ENCODE data around the gene TRIM27. TPM values are rescaled to one million over a fixed set of nuclear protein-coding genes. Genes with fewer than 3 reads are reported as not detected.

Gene TRIM27
- total and polyA plus RNA-seq, 4 donors = 34.8 to 81.9 (median 46.1) TPM

- no peak for DNase-seq
- H3K36me3 ChIP-seq (ENCODE audit: control insufficient read depth in 4 of 4, insufficient read depth in 4 of 4, low read length in 4 of 4) = no peaks in the 10 kb centered on the region
- ATAC-seq (ENCODE audit: insufficient read depth, low FRiP score) = no peak
- peaks cover 0 to 2% (median 0%) of the 10 kb centered on the region in 5 donors for H3K4me1 ChIP-seq (ENCODE audit: control insufficient read depth in 5 of 5, insufficient read depth in 5 of 5, low read length in 5 of 5)
- 53 to 56% methylated on average over 18 of the region's 18 CpGs for WGBS, 2 donors
- TF ChIP-seq, protein P1, sequence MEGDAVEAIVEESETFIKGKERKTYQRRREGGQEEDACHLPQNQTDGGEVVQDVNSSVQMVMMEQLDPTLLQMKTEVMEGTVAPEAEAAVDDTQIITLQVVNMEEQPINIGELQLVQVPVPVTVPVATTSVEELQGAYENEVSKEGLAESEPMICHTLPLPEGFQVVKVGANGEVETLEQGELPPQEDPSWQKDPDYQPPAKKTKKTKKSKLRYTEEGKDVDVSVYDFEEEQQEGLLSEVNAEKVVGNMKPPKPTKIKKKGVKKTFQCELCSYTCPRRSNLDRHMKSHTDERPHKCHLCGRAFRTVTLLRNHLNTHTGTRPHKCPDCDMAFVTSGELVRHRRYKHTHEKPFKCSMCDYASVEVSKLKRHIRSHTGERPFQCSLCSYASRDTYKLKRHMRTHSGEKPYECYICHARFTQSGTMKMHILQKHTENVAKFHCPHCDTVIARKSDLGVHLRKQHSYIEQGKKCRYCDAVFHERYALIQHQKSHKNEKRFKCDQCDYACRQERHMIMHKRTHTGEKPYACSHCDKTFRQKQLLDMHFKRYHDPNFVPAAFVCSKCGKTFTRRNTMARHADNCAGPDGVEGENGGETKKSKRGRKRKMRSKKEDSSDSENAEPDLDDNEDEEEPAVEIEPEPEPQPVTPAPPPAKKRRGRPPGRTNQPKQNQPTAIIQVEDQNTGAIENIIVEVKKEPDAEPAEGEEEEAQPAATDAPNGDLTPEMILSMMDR (IDR thresholded peaks at IDR 0.05; ENCODE audit: control extremely low read depth, extremely low read depth) = no peak
- peaks cover 0 to 9% (median 1%) of the 10 kb centered on the region in 4 donors for H3K9me3 ChIP-seq (ENCODE audit: control insufficient read depth in 4 of 4, insufficient read depth in 3 of 4, low read length in 3 of 4)
- H3K4me3 ChIP-seq = no peak overlapping the region
- H3K27ac ChIP-seq (ENCODE audit: low read depth in 1 of 2, low read length in 1 of 2) = no peak overlapping the region
- no peaks in the 10 kb centered on the region for H3K27me3 ChIP-seq (ENCODE audit: control insufficient read depth in 3 of 3, insufficient read depth in 3 of 3, low read length in 2 of 3)
- H3K9ac ChIP-seq (ENCODE audit: insufficient read depth in 1 of 2, low read length in 2 of 2) = no peak overlapping the region
Observed at GRCh38 chr6:28884423-28885131, 39.2 kb downstream of the TRIM27 start.

GRCh38 chr6:28880894-28881780 lies 42.6 kb downstream of the TRIM27 start:
- Histone ChIP-seq H3K27me3 (ENCODE audit: control insufficient read depth in 3 of 3, insufficient read depth in 3 of 3, low read length in 2 of 3) (peaks cover 0 to 3% (median 2%) of the 10 kb centered on the region in 3 donors), H3K4me1 (ENCODE audit: control insufficient read depth in 5 of 5, insufficient read depth in 5 of 5, low read length in 5 of 5) (peaks cover 0 to 2% (median 0%) of the 10 kb centered on the region in 5 donors), H3K9ac (ENCODE audit: insufficient read depth in 1 of 2, low read length in 2 of 2) (peak overlapping the region; percentile 34 to 88), H3K36me3 (ENCODE audit: control insufficient read depth in 4 of 4, insufficient read depth in 4 of 4, low read length in 4 of 4) (no peaks in the 10 kb centered on the region), H3K27ac (ENCODE audit: low read depth in 1 of 2, low read length in 1 of 2) (no peak overlapping the region), H3K4me3 (peak overlapping the region; percentile 39), H3K9me3 (ENCODE audit: control insufficient read depth in 4 of 4, insufficient read depth in 3 of 4, low read length in 3 of 4) (peaks cover 0 to 9% (median 1%) of the 10 kb centered on the region in 4 donors)
- 4 to 6% methylated on average over 28 of the region's 28 CpGs for WGBS, 2 donors
- TF ChIP-seq, protein P1 (IDR thresholded peaks at IDR 0.05; ENCODE audit: control extremely low read depth, extremely low read depth) = no peak
- peak; percentile 55 for ATAC-seq (ENCODE audit: insufficient read depth, low FRiP score)
- peak; percentile 92 to 96 (median 94) for DNase-seq

GRCh38 chr6:28880519-28880893 lies 43.3 kb downstream of the TRIM27 start:
- ATAC-seq (ENCODE audit: insufficient read depth, low FRiP score) (no peak), DNase-seq (no peak)
- H3K9me3 ChIP-seq (ENCODE audit: control insufficient read depth in 4 of 4, insufficient read depth in 3 of 4, low read length in 3 of 4) = peaks cover 0 to 5% (median under 1%) of the 10 kb centered on the region in 4 donors
- WGBS, 2 donors = 38 to 39% methylated on average over 7 of the region's 7 CpGs
- TF ChIP-seq, protein P1 (IDR thresholded peaks at IDR 0.05; ENCODE audit: control extremely low read depth, extremely low read depth) = no peak
- no peaks in the 10 kb centered on the region for H3K36me3 ChIP-seq (ENCODE audit: control insufficient read depth in 4 of 4, insufficient read depth in 4 of 4, low read length in 4 of 4)
- peak overlapping the region in 1 of 2 donors; percentile 88 for H3K9ac ChIP-seq (ENCODE audit: insufficient read depth in 1 of 2, low read length in 2 of 2)
- peaks cover 0 to 3% (median 2%) of the 10 kb centered on the region in 3 donors for H3K27me3 ChIP-seq (ENCODE audit: control insufficient read depth in 3 of 3, insufficient read depth in 3 of 3, low read length in 2 of 3)
- H3K4me3 ChIP-seq = no peak overlapping the region
- peaks cover 0 to 2% (median 0%) of the 10 kb centered on the region in 5 donors for H3K4me1 ChIP-seq (ENCODE audit: control insufficient read depth in 5 of 5, insufficient read depth in 5 of 5, low read length in 5 of 5)
- no peak overlapping the region for H3K27ac ChIP-seq (ENCODE audit: low read depth in 1 of 2, low read length in 1 of 2)
